Activated CD8-positive, alpha-beta memory T cell treated with anti-CD3 and anti-CD28 coated beads, Interleukin-2, amount 10 ng/mL, durations not matched to agents 7 days and 5 days (primary cell): Measurements from ENCODE around the gene SPATA31A3. TPM values are rescaled to one million over a fixed set of nuclear protein-coding genes. Genes with fewer than 3 reads are reported as not detected.
"Not testable (repeated sequence)": the region's sequence is repeated elsewhere in the genome, so short reads cannot be mapped to it uniquely, and the experiment has no call there.

Experiments used
- ATAC-seq: fragments of 150-1000 bp; cut with Tn5 transposase; one replicate; pipeline ENCODE4 v1.10.0; 2021; ENCODE audit warnings: moderate library complexity
- CTCF ChIA-PET: fragments of 350-600 bp; sonication (Branson Sonifier 250); formaldehyde crosslinking; loops from one replicate; lab custom pipeline; 2021; ENCODE audit warnings: antibody characterized with exemption; lab: Charles Lee
- DNase-seq: peaks from one replicate; pipeline ENCODE4 v3.0.0-alpha.2; 2020
- H3K27ac Mint-ChIP-seq: one replicate; pipeline ENCODE4 v1.8.0; 2021; ENCODE audit warnings: mild to moderate bottlenecking, mixed read lengths
- H3K27me3 Mint-ChIP-seq: one replicate; pipeline ENCODE4 v1.8.0; 2021; ENCODE audit warnings: mixed read lengths
- H3K36me3 Mint-ChIP-seq: one replicate; pipeline ENCODE4 v1.8.0; 2021; ENCODE audit warnings: mild to moderate bottlenecking, mixed read lengths
- H3K4me1 Mint-ChIP-seq: one replicate; pipeline ENCODE4 v1.8.0; 2021; ENCODE audit warnings: mixed read lengths
- H3K4me3 Mint-ChIP-seq: one replicate; pipeline ENCODE4 v1.8.0; 2021; ENCODE audit warnings: mild to moderate bottlenecking, moderate library complexity, mixed read lengths
- H3K9me3 Mint-ChIP-seq: one replicate; pipeline ENCODE4 v1.8.0; 2022; ENCODE audit warnings: low read depth, mixed read lengths
- total RNA-seq, 2 experiments: library from RNA; stranded (reverse); gene quantifications; one replicate each; pipeline ENCODE4 v1.2.3, GENCODE V29; 2021

The SPATA31A3 gene
- not detected for total RNA-seq

GRCh38 chr9:66992450-66992849, at the start of gene SPATA31A3:
Gene SPATA31A3 (minus strand): TSS chr9:66992550. CDS start chr9:66992521, 29 bp downstream.
- H3K9me3 Mint-ChIP-seq, H3K4me3 Mint-ChIP-seq, H3K4me1 Mint-ChIP-seq, H3K27me3 Mint-ChIP-seq, H3K36me3 Mint-ChIP-seq, CTCF ChIA-PET, H3K27ac Mint-ChIP-seq, ATAC-seq, DNase-seq: not testable (repeated sequence)

- H3K4me1 Mint-ChIP-seq, H3K4me3 Mint-ChIP-seq, H3K36me3 Mint-ChIP-seq, DNase-seq, CTCF ChIA-PET, ATAC-seq, H3K9me3 Mint-ChIP-seq, H3K27ac Mint-ChIP-seq, H3K27me3 Mint-ChIP-seq: not testable (repeated sequence)
Measured at GRCh38 chr9:66952576-66952975, 39.8 kb downstream of the SPATA31A3 start.

- H3K27ac Mint-ChIP-seq, DNase-seq, H3K4me1 Mint-ChIP-seq, H3K27me3 Mint-ChIP-seq, H3K36me3 Mint-ChIP-seq, CTCF ChIA-PET, H3K4me3 Mint-ChIP-seq, ATAC-seq, H3K9me3 Mint-ChIP-seq: not testable (repeated sequence)
Measured at GRCh38 chr9:66942400-66943155, 49.8 kb downstream of the SPATA31A3 start.

GRCh38 chr9:66939878-66940830, 52.2 kb downstream of the SPATA31A3 start:
- H3K4me3 Mint-ChIP-seq, DNase-seq, ATAC-seq, CTCF ChIA-PET, H3K4me1 Mint-ChIP-seq, H3K27me3 Mint-ChIP-seq, H3K36me3 Mint-ChIP-seq, H3K27ac Mint-ChIP-seq, H3K9me3 Mint-ChIP-seq: not testable (repeated sequence)

- H3K4me3 Mint-ChIP-seq, H3K27me3 Mint-ChIP-seq, ATAC-seq, H3K9me3 Mint-ChIP-seq, CTCF ChIA-PET, H3K27ac Mint-ChIP-seq, H3K4me1 Mint-ChIP-seq, DNase-seq, H3K36me3 Mint-ChIP-seq: not testable (repeated sequence)
Measured at GRCh38 chr9:66938322-66938721, 54.0 kb downstream of the SPATA31A3 start.

- CTCF ChIA-PET, H3K27ac Mint-ChIP-seq, ATAC-seq, H3K4me3 Mint-ChIP-seq, H3K27me3 Mint-ChIP-seq, H3K4me1 Mint-ChIP-seq, H3K9me3 Mint-ChIP-seq, H3K36me3 Mint-ChIP-seq, DNase-seq: not testable (repeated sequence)
Measured at GRCh38 chr9:66937662-66938061, 54.7 kb downstream of the SPATA31A3 start.

Other genes with a start within 250 kb of the SPATA31A3 start
- 1 to 10 TPM; 2.3 to 3.7 TPM for gene ZNF658, start 91.8 kb downstream of the SPATA31A3 start, total RNA-seq